ENCODE measurements around the gene FAM13B. TPM values are rescaled to one million over a fixed set of nuclear protein-coding genes. Genes with fewer than 3 reads are reported as not detected.

The FAM13B gene
- total and polyA plus RNA-seq, 2 of the 8 experiments (the other 6 are each of a cell fraction or from before 2014, with no cell fraction given), result 6.4 to 17.0 TPM

- Histone ChIP-seq H3K4ac (replicated peaks; ENCODE audit: insufficient read length, low read depth, low read length) (no peak overlapping the region), H2BK120ac (replicated peaks; ENCODE audit: low read depth, low read length) (no peak overlapping the region), H4K91ac (replicated peaks; ENCODE audit: insufficient read length, low read length) (no peak overlapping the region), H3K4me1 (replicated peaks in 1 of 4; ENCODE audit: control insufficient read depth in 3 of 4, insufficient read depth in 4 of 4, low read length in 3 of 4) (no peaks in the 10 kb centered on the region), H4K5ac (ENCODE audit: insufficient read length, low read depth, low read length) (no peak overlapping the region), H3K23ac (ENCODE audit: insufficient read length) (no peak overlapping the region), H3K23me2 (ENCODE audit: low read depth, low read length) (no peaks in the 10 kb centered on the region), H3K56ac (replicated peaks; ENCODE audit: insufficient read length, low read depth, low read length) (no peak overlapping the region), H3K79me1 (ENCODE audit: low read depth, low read length) (no peaks in the 10 kb centered on the region), H3K36me3 (ENCODE audit: control insufficient read depth in 2 of 4, insufficient read depth in 4 of 4, low read length in 3 of 4) (no peaks in the 10 kb centered on the region), H3K9me3 (ENCODE audit: insufficient read depth in 2 of 2, low read depth in 1 of 2, low read length in 1 of 2) (no peaks in the 10 kb centered on the region), H3K4me2 (ENCODE audit: insufficient read depth in 1 of 2, low read depth in 2 of 2, low read length in 2 of 2) (no peak overlapping the region), H2AFZ (ENCODE audit: low read length) (no peak overlapping the region), H2BK20ac (ENCODE audit: low read length) (no peak overlapping the region), H4K20me1 (replicated peaks in 1 of 2; ENCODE audit: control insufficient read depth in 1 of 2, insufficient read depth in 2 of 2, low read length in 2 of 2) (no peaks in the 10 kb centered on the region), H2BK5ac (ENCODE audit: low read depth, low read length) (no peak overlapping the region), H3K79me2 (ENCODE audit: control insufficient read depth in 1 of 2, insufficient read depth in 2 of 2, low read length in 2 of 2) (no peaks in the 10 kb centered on the region), H4K8ac (ENCODE audit: extremely low read depth, insufficient read depth, low read length) (no peak overlapping the region), H2AK5ac (ENCODE audit: low read depth, low read length) (no peak overlapping the region), H2BK12ac (ENCODE audit: low read depth, low read length) (no peak overlapping the region), H3K18ac (ENCODE audit: extremely low read depth, low read length) (no peak overlapping the region), H3K9ac (replicated peaks in 1 of 4; ENCODE audit: extremely low read depth in 1 of 4, low read depth in 3 of 4, low read length in 3 of 4) (no peak overlapping the region), H3K14ac (ENCODE audit: insufficient read length) (no peak overlapping the region), H2BK15ac (ENCODE audit: low read length) (no peak overlapping the region), H3K27me3 (replicated peaks in 1 of 4; ENCODE audit: control insufficient read depth in 3 of 4, extremely low read depth in 1 of 4, insufficient read depth in 3 of 4, low read length in 3 of 4) (no peaks in the 10 kb centered on the region), H3K27ac (ENCODE audit: low read depth, low read length) (no peak overlapping the region), H3K4me3 (ENCODE audit: extremely low read depth in 1 of 4, insufficient read depth in 2 of 4, low read depth in 3 of 4, low read length in 4 of 4) (no peak overlapping the region)
- no peak for TF ChIP-seq EZH2 (IDR thresholded peaks at IDR 0.05; ENCODE audit: low read depth, low read length, severe bottlenecking)
- TF ChIP-seq ASH2L (IDR thresholded peaks at IDR 0.05; ENCODE audit: low read length), result no peak
- no peak for TF ChIP-seq SIRT6 (IDR thresholded peaks at IDR 0.05; ENCODE audit: low read length)
- no peak for TF ChIP-seq CBX5 (IDR thresholded peaks at IDR 0.05; ENCODE audit: low read depth, low read length)
- TF ChIP-seq BACH1 (IDR thresholded peaks at IDR 0.05; ENCODE audit: low read length), result no peak
- TF ChIP-seq BRCA1 (IDR thresholded peaks at IDR 0.05; ENCODE audit: low read depth, low read length), result no peak
- TF ChIP-seq RXRA (IDR thresholded peaks at IDR 0.05; ENCODE audit: insufficient read depth, low read depth, low read length), result no peak
- TF ChIP-seq EP300 (IDR thresholded peaks at IDR 0.05; ENCODE audit: borderline replicate concordance in 1 of 2, low read depth in 2 of 2, low read length in 2 of 2), result no peak
- no peak for TF ChIP-seq FOSL1 (IDR thresholded peaks at IDR 0.05; ENCODE audit: insufficient read depth, low read depth, low read length)
- TF ChIP-seq USF2 (IDR thresholded peaks at IDR 0.05; ENCODE audit: low read length), result no peak
- TF ChIP-seq JUN (IDR thresholded peaks at IDR 0.05; ENCODE audit: low read depth, low read length), result no peak
- TF ChIP-seq PHF8 (conservative IDR thresholded peaks at IDR 0.05; ENCODE audit: low read depth, low read length), result no peak
- FAIRE-seq (no peak), DNase-seq (ENCODE audit: low read depth in 1 of 2, low spot score in 2 of 2) (no peak)
- ChIA-PET CTCF (ENCODE audit: partially characterized antibody) (interaction anchor here (0.6 kb wide), 1 partner anchor 255 kb away, joined by 3 read pairs; no protein-coding TSS in a partner anchor), POLR2A (ENCODE audit: partially characterized antibody) (interaction anchor here (0.5 to 0.7 kb wide), 2 partner anchors 28 to 142 kb away, joined by 3 read pairs; no protein-coding TSS in a partner anchor)
Observed at GRCh38 chr5:137894586-137894985, 138.3 kb downstream of the FAM13B start.

Measured in H1 (cell line).